DMS79 (cell line): Measurements from ENCODE around the gene MARK2.
"Not testable (repeated sequence)": the region's sequence is repeated elsewhere in the genome, so short reads cannot be mapped to it uniquely, and the experiment has no call there.

Experiments
- DNase-seq: peaks from one replicate; lab custom pipeline; 2025; lab: John Stamatoyannopoulos, UW

The MARK2 gene

DNA sequence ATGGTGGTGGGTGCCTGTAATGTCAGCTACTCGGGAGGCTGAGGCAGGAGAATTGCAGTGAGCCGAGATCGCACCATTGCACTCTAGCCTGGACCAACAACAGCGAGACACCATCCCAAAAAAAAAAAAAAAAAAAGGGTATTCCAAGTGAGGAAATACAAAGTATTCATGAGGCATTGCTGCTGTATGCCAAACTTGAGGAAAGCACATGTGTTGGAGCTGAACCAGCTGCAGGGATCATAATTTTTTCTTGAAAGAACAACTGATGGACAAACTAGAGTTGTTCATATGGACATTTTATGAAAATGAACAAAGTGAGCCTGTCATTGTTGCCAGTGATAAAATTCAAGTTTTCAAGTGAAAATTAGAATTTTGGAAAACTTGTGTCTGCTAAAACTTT, 15.8 kb downstream of the MARK2 start:
- DNase-seq = no peak

DNA sequence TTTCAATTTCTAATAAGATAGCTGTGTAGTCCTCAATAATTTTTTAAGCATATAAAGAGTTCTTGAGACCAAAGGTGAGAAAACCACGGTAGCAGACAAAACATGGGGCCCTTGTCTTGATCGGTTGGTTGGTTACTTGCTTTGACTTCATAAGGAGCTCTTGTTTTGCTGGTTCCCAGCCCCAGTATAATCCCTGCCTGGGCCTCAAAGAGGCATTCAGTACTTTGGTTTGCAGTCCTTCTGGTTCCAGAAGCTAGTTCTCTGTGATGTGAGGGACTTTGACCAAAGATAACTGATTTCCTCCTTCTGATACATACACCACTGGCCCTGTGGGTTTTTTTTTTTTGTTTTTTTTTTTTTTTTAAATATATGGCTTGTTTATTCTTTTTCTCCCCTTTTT, 17.1 kb downstream of the MARK2 start:
- DNase-seq = no peak

DNA sequence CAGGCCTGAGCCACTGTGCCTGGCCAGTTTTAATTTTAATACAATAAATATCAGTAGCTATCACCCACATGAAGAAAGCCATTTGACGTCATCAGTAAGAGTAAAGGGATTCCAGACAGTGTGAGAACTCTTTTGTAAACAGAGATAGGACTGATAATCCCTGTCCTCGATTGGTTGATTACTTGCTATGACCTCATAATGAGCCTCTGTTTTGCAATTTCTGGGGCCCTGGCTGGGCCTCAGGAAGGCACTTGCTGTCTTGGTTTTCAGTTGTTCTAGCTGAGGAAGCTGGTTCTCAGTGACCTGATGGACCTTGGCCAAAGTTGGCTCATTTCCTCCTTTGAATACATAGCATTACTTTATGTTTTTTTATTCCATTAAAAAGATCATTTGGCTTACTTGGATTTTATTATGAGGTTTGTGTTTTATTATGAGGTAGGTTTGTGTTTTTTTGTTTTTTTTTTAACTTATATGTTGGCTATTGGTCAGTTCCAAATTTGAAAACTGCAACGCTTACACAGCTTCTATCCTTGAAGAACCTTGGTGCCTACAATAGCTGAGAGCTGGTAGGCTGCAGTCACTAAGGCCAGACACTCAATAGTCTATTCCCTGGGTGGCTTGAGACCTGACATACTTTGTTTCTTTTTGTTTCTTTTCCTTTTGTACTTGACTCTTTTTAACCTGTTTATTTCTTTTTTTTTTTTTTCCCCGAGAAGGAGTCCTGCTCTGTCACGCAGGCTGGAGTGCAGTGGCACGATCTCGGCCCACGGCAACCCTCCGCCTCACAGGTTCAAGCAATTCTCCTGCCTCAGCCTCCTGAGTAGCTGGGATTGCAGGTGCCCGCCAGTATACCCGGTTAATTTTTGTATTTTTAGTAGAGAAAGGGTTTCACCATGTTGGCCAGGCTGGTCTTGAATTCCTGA, 20.0 kb downstream of the MARK2 start:
- DNase-seq = no peak

DNA sequence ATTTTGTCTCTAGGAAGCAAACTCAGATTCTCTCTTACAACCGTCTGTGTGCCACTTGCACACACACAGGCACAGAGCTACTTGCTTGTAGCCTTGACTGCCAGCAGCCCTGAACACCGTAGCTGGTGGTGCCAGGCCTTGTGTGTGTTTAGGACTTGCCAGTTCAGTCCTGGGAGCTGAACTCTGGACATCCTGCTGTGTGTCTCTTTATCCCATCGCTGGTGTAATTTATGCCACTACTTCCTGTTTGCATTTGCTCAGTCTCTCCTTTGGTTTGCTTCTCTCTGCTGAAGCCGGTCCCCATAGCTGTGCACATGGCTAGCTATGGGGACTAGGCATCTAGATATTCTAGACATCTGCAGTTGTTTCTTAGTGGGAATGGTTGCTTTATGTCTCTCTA, 24.0 kb downstream of the MARK2 start:
- DNase-seq = no peak

DNA sequence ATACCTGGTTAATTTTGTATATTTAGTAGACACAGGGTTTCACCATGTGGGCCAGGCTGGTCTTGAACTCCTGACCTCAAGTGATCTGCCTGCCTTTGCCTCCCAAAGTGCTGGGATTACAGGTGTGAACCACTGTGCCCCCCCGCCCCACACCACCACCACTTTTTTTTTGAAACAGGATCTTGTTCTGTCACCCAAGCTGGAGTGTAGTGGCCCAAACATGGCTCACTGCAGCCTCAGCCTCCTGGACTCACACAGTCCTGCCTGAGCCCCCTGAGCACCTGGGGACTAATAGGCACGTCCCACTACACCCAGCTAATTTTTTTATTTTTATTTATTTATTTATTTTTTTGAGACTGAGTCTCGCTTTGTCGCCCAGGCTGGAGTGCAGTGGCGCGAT, 24.7 kb downstream of the MARK2 start:
- DNase-seq = not testable (repeated sequence)

DNA sequence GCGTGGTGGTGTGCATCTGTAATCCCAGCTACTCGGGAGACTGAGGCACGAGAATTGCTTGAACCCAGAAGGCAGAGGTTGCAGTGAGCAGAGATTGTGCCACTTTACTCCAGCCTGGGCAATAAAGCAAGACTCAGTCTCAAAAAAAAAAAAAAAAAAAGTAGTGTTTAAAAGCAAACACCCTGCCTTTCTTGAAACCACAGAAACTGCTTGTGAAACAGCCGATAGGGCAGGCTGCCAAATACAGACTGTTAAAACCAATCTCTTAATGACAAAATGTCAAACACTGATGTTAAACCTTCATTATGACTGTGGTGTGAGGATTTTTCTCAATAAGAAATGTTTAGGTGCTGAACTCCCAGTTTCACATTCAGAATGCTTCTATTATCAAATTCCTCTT, 27.3 kb downstream of the MARK2 start:
- peak; percentile 84 for DNase-seq

DNA sequence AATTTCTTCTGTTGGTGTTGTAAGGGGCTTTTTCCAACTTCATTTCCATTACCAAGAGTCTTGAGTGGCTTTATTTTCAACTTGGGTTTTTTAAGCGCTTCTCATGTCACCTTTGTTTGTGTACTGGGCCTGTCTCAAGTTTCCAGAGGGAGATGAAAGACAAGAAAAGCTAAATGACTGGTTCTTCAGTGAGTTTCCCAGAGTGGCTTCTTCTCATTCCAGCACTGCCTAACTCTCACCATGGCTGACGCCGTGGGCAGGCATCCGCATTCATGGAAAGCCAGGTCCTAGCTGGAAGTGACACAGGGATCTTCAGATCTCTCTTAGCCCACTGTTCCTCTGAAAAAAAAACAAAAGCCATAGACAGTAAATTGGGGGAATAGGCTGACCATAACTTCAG, 28.6 kb downstream of the MARK2 start:
- DNase-seq = no peak

DNA sequence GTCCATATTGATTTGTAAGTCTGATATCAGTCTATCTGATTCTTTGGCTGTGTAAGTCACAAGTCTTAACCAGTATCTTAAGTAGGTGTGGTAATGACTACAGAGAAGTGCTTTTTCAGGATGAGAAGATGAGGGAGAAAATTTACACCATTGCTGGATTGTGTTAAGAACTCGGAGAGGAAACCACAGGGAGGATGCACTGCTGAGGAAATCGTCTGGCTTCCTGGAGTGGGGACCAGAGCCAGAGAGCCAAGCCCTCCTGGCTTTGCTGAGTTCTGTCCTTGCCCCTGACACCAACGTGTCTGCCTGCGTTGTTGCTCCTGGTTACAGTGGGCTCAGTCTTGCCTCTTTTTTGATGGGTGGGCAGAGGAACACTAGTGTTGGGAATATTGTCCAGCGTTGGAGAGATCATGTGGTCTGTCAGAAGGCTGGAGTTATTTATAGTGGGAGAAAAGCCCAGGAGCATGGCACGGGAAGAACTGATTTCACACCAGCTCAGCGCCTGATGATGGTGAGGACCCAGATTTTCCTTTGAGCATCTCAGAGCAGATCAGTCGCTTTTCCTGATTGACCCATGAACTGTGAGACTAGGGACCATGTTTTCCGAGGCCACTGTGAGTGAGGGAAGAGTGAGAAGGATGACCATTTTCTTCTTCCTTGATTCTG, 29.6 kb downstream of the MARK2 start:
- DNase-seq = no peak

DNA sequence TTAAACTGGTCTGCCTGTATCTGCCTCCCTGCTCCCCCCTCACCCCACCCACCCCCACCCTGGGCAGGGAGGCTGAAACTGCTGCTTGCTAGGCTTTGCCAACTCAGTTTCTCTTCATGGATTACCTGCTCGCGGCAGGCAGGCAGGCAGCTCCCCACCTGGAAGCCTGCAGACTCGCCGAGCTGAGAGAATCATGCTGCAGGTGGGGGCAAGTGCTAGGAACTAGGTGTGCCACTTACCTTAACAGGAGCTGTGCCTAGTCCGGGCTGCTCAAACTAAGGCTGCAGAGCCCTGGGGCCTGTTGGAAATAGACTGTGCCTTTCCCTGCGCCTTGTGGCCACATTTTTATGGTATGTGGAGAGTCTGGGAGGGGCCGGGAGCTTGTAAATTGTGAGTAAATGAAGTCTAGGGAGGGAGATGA, 30.3 kb downstream of the MARK2 start:
- no peak for DNase-seq

DNA sequence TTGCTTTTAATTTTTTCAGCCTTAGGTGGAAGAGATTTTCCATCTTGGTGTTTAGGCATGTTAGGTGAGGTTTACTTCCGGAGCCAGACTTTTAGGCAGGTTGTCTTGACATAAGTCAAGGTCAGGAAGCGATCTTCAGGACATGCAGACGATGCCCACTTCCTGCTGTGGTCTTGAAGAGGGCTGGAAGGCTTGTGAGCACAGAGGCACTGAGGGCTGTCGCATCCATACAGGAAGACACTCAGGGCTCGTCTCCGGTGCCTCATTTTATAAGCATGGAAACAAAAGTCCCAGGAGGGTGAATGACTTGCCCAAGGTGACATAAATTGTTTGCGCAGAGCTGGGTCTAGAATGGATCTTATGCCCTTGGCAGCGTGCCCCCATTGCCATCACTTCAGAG, 30.8 kb downstream of the MARK2 start:
- DNase-seq = no peak

DNA sequence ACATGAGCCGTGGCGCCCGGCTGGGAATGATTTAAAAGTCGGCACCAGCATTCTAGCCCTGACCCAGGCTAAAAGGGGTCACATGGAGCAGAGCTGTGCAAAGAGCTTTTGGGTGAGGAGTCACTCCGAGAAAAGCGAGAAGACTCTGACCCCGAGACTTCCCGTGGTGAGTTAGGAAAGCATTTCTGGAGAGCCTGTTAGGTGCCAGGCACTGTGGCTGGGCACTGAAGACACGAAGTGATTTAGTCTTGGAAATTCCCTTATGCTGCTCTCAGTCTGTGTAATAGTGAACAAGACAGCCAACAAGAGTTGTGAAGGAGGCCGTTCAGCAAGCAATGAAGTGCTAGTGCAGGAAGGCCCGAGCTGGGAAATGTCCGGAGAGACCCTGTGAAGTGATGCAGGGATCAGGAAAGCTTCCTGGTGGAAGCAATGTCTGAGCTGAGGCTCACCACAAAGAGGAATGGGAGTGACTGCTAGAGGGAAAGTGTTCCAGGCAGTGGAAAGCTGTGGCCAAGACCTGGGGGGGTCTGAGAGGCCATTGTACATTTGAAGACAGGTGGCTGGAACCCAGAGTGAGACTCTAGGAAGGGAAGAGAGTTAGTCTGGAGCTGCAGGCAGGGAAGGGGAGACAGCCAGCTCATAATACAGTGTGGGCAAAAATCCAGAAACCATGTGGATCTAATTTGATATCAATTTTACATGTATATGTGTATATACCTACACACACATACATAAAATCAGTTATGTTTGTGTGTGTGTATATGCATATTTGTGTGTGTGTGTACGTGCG, 31.6 kb downstream of the MARK2 start:
- no peak for DNase-seq

DNA sequence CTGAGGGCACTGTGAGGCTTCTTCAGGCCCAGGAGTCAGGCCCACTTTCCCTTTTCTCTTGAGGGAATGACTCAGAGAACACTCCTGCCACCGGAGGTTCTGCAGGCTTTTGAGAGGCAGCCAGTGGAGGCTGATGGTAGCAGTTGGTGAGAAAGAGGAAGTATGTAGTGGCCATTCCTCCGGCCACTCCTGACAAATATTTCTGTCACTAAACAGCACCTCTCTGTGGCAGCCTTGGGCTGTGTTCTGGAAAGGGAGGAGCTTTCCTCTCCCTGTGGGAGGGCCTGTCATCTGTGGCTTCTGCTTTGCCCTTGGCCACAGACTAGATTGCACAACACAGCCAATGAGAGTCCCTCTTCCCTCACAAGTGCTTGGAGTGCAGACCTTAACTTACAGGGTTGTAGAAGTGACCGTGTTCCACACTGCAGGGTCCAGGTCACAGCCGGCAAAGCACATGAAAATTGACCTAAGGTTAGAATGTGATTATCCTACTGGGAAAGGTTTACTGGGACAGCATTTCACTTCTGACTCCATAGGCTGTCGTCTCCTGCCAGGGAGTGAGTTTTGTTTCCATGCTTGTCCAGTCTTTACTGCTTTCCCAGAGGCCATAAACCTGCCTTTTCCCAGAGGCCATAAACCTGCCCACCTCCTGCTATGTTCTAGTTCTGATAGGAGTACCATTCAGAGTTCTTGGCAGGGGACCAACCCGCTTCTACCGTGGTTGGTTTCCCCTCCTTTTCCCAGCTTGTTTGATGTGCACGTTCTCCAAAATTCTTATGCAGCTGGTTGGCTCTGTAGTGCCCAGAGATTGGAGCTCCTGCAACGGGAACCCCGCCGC, 33.3 kb downstream of the MARK2 start:
- peak; percentile 72 for DNase-seq

DNA sequence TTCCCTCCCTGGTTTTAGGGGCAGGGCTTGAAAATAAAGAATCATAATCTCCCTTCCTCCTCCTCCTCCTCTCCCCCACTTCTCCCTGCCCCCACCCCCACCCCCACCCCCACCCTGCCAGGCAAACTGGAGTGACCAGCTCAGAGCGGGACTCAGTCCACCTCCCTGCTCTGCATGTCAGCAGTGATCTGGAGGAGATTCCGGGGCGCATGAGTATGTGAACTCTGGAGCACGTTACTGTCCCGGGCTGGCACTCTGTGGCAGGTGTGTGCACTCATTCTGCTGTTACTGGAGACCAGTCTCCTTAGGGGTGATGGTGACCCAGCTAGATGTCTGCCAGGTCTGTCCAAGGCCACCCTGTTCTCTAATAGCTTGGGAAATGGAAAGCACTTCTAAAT, 33.9 kb downstream of the MARK2 start:
- DNase-seq = no peak

DNA sequence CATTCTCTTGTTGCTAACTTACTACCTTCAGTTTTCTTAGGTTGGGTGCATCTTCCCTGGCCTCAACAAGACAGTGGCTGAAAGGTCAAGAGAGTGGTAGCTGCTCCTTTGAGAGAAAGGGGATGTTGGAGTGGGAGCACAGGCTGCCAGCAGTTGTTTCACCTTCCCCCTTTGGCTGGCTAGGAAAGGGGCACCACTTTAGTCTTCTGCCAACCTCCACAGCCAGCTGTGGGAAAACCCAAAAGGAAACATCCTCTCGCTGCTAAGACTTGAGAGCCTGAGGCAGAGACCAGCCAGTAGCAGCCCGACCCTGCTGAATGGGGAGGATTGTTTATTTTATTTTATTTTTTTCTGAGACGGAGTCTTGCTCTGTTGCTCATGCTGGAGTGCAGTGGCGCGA, 34.4 kb downstream of the MARK2 start:
- no peak for DNase-seq

DNA sequence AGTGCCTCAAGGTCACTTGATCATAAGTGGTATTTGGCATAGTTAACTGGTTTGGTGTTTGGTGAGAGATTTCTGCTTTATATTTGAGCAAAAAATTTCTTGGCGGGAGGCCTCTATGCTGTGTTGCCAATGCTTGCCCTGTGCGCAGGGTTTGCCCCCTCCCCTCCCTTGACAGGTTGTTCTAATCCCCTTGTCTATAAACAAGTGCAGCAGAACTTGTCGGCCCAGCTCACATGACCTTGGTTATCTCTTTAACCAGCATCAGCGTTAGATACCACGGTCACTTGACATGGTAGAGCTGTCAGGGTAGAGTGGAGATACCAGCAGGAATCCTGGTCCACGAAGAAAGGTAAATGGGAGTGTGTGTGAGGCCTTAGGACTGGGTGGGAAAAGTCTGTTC, 35.6 kb downstream of the MARK2 start:
- no peak for DNase-seq

DNA sequence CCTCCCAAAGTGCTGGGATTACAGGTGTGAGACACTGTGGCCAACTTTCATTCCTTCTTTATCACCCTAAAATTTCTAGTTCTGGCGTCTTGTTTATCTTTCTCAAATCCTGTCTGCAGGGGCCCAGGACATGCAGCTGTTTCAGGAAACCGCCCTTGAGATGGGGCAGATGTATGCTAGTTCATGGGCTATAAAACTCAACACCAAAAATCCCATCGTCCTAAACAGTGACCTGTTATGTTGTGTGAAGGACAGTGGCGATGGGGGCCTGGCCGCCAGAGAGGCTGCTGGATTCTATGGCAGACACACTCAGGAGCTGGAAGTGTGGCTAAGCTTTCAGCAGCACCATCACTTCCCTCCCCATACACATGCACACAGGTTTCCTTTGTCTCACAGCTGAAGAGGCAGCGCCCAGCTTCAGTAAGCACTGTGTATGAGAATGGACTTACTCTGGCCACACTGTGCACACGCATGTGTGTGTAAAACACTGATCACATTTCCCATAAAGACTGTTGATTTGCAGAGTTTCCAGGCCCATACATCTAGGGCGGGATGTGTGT, 36.7 kb downstream of the MARK2 start:
- no peak for DNase-seq

DNA sequence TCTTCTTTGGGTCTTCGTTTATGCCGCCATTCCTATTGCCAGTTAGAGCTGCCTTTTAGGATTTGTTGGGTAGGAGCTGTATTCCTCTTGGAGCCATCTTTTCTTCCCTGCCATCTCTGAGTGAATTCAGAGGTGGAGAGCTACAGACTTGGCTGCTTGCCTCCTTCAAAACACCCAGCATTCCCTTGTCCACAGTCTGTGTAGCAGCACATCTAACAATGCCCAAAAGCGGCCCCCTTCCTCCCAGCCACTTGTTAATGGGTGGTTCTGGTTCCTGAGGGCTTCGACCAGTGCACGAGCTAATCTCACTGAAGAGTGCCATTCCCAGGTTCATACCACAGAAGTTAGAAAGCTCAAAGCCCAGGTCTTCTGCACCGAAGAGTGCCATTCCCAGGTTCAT, 37.7 kb downstream of the MARK2 start:
- DNase-seq = no peak

DNA sequence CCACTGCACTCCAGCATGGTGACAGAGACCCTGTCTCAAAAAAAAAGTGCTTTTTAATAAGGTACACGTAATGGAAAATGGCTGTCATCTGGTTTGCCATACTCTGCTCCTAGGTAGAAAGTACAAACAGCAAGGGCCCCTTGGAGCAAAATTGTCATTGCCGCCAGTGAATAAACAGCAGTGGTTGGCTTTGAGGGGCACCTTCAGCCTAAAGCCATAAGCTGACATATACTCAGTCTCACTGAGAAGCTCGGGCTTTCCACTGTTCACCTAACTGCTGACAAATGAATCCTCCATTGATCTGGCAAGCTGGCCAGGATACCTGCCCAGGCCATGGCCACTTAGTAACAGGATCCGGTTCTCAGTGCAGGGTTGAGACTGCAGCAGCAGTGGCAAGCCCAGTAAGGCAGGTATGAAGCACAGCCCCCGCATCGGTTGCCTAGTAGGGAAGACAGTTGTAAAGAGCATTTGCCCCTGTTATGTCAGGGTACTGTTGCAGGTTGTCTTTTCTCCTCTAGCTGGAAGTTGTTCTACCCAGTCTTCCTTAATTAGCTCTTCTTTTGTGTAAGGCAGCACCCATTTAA, 38.8 kb downstream of the MARK2 start:
- no peak for DNase-seq

DNA sequence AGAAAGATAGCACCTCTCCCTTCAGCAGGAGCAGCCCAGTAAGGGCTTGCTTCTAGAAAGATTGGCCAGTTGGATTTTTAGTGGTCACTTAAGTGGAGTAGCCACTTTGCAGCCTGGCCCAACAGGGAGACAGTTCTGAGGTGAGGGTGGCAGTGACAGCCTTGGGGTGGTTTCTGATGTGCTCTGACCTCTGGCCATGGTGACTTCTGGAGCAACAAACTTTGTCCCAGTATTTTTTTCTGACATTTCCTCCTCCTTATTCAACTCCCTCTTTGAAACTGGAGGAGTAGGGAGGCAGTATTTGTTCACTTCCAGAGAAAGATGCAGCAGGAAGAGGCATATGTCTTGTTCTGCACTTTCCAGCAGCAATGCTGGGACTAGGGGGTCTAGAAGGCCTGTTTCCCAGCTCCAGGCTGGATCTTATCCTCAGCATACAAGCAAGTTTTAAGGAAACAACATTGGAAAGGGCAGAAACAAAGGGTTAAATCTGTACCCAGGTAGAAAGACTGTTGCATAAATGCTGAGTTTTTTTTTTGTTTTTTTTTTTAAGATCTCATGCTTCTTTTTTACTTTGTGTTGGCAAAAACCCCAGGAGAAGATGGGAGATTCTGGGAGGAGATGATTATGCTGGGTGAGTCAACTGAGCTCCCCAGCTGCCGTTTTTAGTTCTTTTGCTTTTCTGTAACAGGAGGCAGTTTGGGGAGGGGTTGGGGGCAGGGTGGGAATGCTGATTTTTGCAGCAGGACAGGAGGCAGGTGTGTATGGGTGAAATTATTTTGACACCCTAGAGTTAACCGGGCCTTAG, 40.9 kb downstream of the MARK2 start:
- DNase-seq = no peak

DNA sequence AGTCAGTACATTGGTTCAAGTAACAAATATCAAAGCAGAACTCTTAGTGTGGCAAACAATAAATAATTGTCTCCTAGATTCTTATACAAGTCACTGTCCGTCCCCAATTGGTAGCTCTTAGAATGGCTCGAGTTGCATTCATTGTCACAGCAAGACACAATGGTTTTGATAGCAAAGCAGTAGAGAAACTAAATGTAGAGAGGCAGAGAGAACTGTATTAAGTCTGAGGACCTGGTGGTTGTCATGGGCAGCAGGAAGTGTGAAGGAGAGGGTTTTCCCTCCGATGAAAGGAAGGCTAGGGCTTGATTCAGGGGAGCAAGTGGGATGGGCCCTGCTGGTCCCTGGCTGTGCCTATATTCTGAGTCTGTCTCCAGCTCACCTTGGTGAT, 41.5 kb downstream of the MARK2 start:
- no peak for DNase-seq
